DMS79 (cell line): Measurements from ENCODE around the gene INPP5K.

Experiments
- DNase-seq: peaks from one replicate; lab custom pipeline; 2025; lab: John Stamatoyannopoulos, UW

INPP5K gene

DNA sequence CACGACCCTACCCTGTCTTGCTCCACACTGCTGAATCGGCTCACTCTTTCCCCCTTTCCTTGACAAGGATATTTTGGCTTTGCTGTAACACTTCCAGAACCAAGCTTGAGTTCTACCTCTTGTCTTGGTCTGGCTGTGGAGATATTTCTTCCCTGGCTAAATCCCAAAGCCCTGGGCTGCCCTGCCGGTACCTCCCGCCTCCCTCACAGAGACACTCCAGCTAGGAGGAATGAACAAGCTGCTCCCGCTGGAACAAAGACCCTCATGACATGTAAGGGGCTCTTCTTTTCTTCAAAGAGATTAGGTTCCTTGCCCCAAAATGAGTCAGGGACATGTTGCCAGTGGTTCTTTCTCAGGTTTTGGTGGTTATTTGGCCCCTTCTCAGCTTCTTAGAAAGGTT lies 10.8 kb downstream of the INPP5K start:
- DNase-seq, result no peak

DNA sequence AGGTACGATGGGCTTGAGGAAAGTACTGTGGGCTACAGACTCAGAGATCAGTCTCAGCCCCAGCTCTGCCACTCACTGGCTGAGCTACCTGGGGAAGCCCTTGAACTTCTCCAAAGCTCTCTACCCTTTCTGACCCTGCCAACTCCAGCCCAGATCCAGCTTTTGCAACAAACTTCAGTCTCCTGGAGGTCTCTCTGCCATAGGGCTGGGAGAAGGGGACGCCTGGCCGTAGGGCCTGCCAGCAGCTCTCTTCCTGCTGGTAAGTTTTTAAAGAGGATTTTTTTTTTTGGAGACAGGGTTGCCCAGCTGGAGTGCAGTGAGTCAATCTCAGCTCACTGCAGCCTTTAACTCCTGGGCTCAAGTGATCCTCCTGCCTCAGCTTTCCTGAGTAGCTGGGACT lies 11.5 kb downstream of the INPP5K start:
- DNase-seq, result no peak

DNA sequence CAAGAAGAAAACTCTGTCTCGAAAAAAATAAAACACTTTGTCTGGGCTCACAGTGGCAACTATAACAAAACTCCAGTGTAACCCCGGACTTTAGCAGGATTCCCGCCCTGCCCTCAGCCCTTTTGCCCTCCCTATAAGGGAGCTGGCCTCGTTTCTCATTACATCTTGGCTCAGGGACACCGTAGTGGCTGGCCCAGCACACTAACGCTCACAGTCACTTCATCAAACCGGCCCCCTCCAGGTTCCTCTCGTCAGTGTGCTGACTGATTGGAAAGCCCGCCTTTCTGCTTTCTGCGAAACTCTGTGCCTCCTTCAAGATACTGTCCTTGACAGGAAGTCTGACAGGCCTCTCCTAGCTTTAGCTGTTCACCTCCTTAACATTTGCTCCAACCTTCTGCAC lies 12.7 kb downstream of the INPP5K start:
- DNase-seq, result no peak

DNA sequence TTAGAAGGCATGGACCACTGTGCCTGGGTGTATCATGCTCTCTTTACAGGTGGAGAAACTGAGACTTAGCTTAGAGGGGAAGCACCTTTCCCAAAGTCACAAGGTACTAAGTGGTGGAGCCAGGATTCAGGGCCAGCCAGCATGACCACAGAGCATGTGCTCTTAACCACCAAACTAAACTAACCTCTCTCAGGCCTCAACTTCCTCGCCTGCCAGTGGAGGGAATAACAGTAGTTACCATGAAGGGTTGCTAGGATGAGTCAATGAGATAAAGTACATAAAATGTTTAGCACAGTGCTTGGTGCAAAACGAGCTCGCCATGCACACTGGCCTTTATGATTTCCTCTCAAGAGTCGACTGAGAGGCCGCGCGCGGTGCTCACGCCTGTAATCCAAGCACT lies 17.5 kb downstream of the INPP5K start:
- DNase-seq, result no peak

DNA sequence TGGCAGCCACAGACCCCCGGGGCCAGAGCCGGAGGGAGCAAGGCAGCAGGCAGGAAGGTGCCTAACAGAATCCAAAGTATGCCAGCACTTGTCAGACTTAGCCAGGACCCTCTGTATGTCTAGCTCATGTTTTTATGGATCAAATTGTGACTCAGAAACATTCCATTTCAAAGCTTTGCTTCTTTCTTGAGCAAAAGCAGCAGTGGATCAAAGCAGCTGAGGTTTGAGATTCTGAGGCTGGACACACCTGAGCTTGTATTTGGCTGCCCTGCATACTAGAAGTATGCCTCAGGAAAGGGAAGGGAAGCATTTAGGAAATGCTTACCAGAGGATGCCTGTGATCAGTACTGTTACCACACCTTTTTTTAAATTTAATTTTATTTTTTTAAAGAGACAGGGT lies 18.2 kb downstream of the INPP5K start:
- DNase-seq, result no peak

DNA sequence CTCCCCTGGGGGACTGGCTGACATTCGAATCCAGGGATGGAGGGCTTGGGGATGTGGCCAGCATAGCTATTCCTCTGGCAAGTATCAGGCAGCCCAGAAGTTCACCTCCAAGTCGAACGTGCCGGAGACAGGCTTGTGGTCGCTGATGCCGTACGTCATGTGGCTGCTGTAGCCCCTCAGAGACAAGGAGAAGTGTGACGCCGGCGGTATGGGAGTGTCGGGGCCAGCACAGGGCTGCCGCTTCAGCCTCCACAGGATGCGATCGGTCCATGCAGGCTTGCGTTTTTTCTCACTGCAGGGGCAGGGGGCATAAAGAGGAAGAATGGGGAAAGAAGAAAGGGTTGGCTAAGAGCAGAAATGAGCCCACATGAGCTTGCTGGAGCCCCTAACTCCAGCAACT lies 18.6 kb downstream of the INPP5K start:
- DNase-seq, result no peak

DNA sequence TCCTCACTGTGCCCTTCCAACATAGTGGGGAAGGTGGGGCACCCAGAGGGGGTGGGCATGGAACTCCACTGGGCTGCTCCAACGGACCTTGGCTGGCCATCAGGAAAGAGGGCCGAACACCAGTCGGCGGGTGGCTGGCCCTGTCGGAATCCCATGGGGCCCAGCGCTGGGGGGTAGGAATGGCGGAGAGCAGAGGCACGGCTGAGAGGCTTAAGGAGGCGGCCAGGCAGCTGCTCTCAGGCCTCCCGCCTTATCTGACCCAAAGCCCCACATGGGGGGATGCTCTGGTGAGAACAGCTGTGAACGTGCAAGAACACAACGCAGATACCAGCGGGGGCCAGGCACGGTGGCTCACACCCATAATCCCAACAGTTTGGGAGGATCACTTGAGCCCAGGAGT lies 19.5 kb downstream of the INPP5K start:
- no peak for DNase-seq

DNA sequence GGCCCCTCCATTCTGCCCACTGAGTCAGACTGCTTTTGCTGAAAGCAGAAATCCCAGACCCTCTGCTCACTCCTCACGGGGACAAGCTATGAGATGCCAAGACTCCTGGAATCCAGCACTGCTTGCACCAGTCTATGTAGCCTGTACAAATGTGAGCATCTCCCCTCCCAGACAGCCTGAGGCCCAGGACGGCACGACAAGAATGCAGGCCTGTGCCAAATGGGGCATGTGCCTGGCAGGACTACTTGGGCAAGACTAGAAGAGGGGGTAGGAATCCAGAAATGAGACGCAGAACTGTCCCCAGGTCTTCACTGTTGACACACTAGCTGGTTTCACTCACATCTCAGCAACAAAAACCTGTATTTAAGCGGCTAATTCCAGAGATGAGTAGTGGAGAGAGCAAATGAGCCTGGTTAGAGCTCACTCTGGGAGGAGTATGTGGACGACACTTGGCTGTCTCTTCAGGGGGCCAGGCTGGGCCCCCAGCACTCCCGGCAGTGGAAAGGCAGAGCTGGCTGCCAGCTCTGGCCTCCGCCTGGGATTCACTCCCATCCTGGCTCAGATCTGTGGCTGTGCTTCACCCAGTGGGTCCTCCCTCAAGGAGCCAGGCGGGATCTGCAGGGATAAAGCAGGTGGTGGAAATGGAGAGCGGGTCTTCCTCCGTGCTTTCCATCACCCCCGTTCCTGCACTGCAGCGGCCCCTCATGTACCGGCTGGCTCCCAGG lies 21.0 kb downstream of the INPP5K start:
- no peak for DNase-seq

DNA sequence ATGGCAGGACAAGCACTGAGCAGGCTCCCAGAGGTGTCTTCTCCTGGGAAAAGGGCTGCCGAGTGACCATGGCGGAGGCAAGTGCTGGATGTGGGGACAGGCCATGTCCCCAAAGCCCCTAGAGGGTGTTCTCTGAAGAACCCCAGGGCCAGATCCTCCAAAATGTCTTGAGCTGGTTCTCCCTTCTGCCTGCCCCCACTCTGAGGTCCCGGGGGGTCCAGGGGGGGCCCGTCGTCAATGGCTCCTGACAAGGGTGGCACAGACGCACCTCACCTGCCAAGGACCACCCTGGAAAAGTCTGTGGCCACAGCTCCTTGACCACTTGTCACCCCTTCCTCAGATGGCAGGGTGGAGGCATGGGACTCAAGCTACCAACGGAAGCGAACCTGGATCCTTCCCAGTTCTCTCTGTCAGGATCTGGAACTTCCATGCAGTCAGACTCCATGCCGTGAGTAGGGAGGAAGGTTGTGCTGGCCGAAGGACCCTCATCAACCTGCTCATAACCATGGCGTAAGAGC lies 21.6 kb downstream of the INPP5K start:
- no peak for DNase-seq

DNA sequence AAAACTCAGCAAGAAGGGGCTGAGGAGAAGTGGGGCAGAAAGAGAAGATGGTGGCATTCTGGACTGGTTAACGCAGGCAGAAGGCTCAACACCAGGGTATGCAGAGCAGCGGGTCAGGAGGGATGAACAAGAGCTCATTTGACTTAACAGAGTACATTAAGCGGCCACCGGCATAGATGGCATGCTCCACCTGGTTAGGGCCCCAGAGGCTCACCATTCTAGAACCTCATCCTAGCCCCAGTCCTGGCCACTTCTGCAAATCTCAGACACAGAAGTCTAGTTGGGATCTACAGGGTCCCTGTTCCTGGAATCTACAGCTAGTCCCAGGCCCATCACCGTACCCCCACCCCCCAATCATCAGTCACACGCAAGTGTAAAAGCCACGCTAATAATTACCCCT lies 22.2 kb downstream of the INPP5K start:
- no peak for DNase-seq

DNA sequence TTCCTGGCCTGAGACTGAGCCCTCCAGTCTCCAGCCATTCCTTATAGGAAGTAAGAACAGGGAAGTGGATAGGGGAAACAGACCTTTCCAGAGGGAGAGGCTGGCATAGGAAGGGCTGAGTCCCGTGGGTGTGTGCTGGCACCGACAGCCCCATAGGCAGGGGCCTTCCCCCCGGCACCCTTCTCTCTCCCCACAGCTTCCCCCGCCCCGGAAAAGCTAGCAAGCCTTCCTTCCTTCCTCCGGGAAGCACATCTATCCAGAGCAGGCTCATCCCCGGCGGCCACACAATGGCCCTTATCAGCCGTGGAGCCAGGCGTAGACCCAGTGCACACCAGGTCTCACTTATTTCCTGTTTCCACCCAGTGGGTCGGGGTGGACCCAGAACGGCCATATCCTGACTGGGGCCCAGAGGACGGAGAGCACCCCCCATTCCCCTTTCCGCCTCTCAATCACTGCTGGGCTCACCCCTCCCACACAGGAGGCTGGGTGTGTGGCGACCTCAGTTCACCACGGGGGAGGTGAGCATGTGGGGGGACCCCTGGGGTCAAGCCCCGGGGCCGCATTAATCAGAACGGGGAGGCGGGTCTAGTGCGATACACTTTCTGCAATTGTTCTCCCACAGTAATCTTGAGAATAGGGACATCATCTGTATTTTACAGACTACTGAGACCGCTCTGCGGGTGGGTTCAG lies 23.0 kb downstream of the INPP5K start:
- DNase-seq, result no peak

DNA sequence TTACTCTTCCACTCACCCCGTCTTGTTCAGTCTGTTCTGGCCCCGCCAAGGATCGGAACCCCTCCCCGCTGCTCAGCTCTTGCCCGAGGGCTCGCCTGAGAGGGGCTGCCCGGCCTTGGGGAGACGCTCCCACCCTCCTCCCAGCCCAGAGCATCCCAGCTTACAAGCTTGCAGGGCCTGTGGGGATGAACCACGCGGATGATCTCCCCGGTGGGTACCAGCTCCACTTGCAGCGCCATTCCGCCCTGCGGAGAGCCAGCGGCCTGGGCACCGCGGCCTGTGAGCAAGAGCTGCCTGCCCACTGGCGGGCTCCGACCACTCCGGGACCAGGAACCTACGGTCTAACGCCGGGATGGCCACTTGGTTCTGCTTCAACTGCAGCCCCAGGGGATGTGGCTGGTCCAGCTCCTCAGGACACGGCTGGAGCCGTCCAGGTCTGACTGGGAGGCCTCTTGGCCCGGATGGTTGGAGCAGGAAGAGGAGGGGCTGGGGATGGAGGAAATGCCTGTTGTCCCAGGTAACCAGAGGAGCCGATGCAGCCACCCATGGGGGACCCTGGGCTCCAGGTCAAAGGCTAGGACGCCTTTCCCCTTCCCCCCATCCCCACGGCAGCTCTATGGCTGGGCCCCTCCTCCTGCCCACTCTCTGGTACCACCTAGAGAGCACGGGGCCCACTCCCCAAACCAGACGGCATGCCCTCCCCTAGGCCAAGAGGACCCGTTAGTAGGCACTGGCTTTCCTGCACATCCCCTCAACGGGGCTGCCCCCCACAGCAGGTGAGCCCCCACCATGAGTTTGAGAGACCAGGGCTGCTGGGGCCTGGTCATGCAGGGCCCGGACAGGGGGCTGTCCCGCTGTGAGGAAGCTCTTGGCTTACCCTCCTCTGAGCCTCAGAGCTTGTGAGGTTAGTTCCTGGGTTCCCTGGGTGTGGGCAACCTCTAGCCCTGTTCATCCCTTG lies 23.9 kb downstream of the INPP5K start, which contains the start of gene MYO1C:
Gene MYO1C, minus strand, starts transcription at position 438 of the 958 bp plus-strand sequence. Its CDS starts 199 bp downstream, at position 239.
- DNase-seq, result no peak

DNA sequence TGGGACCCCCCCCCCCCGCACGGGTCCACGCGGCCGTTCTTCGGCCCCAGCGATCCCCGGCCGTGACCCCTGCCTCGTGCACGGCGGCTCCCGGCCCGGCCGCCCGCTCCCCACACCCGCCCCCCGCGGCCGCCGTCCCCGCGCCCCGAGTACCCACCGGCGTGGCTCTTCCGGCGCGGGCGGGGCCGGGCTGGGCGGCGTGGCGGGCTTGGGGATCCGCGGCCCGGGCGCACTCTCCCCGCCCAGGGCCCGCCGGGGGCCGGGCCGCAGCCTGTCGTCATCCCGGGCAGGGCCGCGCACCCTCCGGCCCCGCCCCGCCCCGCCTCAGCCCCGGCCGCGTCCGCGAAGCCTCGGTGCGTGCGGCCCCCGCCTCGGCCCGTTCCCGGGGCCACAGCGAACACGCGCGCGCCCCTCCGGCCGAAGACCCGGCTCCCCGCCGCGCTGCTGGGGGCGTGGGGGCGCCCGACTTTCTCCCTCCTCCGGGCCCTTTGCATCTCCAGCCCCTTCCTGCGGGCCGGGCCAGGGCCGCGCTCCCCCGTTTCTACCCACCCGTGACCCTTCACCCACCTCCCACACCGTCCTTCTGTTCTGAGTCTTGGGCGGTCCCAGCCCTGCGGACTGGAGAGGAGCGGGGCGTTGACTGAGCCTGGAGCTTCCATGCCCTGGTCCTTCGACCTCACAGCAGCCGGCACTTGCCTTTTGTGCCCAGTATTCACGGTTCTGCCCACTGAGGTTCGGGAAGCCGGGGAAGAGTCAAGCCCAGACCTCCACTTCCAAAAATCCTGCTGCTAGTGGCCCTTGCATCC lies 24.8 kb downstream of the INPP5K start:
- no peak for DNase-seq

DNA sequence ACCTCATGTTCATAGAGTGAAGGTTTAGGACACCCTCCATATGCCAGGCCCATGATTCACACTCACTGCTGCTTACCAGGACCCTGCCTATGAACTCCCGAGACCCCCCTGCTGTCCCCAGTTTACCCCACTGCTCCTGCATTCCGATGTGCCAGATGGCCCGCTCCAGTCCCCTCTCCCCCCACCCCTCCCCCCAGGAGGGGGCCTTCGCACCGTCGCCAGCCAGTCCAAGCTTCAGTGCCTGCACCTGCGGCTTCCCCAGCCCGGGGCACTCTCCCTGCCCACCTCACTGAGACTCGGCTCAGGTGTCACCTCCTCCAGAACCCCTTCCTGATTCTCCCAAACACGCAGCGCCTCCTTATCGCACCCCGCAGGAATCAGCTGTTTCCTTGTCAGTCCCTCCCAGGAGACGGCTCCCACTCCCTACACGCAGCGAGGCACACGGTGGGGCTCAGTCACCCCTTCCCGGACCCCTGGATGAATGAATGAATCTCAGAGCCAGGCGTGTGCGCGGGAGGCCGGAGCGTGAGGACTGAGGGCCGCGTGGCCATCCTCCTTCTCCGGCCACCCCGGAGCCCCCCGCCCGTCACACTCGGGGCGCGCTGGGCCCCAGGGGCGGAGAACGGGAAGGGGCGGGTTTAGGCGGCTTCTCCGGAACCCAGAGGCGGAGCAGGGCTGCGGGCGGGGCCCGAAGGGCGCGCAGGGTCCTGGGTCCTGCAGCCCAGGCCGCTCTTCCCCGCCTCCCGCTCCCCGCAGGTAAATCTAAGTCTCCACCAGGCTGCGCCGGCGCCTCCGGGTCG lies 25.6 kb downstream of the INPP5K start:
- DNase-seq, result no peak

DNA sequence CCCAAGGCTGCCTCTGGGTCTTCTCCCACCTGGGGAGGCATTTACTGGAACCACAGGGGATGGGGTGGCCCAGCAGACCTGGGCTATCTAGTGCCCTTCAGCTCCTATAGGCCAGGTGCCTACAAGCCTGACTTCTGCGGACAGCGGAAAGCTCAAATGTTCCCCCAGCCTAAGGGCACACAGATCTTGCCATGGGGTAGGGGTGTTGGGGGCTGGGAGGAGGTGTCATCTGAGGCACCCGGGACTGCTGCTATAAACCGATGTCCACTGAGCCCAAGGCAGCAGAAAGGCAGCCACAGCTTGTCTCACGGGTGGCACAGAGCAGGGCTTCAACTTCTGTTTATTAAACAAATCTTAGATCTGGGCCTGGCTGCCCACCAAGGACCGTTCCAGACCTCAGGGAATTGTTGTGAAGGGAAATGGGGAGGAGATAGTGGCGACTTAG lies 27.6 kb downstream of the INPP5K start:
- DNase-seq, result no peak

DNA sequence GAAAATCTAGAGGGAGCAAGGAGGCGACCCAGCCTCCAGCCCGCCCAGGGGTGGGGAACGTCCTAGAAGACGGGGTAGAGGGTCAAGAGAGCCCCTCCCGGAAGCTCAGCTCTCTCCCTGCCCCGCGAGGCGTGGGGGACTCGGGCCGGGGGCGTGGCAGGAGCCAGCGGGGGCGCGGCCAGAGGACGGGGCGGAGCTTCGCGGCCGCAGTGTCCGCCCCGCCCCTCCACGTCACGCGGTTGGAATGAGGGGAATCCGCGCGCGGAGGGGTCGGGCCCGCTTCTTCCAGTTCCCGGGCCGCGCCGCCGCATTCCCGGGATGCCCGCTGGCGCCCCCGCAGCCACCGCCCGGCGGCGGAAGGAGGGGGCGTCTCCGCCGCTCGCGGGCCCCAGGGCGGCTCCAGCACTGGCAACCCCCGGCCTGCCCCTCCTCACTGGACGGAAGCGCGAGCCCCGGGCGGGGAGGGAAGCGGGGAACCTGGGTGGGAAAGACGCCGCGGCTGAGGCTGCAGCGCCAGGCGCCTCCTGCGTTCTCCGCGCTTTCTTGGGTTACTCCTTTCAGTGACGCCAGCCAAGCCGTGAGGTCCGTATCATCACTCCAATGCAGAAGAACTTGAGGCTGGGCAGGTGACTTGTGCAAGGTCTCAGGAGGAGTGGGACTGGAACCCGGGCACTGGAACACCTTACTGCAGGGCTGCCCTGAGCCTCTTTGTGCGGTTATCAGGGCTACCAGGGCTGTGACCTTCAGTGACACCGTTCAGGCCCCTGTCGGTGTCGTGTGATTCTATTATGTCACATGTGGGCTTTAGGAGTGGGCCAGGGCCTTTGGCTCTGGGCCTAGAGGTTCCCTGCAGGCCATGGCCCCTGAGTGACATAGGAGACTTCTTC lies 28.2 kb downstream of the INPP5K start:
- no peak for DNase-seq

DNA sequence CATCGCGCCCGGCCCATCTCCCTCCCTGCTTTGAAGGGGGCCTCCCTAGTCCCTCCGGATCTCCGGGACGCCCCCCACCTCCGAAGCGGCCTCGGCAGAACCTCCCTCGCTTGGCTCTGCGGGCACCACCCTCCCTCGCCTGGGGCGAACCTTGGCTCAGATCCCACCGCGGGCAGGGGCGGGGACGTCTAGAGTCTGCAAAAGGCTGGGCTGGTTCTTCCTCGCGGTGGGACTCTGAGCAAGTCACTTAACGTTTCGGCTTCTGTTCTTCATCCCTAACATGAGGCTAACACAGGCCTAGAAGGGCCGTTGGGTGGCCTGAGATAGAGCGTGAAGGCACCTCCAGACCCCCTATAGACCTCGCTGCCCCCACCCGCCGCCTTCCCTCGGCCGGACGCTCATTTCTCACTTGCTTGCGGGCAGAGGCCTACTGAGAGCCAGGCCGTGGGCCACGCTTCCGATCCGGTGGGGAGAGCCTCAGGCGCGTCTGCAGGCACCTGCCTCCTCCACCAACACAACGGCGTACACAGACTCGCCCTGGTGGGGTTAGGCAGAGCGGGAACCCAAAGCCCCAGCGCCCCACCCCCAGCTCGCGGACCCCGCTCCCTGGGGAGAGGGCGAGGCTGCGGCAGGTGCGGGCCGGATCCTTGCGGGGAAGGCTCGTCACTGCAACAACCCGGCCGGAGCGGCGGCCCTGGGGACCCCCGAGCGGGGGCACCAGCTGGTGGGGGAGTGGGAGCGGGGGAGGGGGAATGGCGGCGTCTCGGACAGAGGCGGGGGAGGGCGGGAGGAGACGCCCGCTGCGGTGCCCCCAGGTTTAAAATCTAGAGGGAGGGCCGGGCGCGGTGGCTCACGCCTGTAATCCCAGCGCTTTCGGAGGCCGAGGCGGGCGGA lies 29.4 kb downstream of the INPP5K start:
- peak; percentile 23 for DNase-seq
